Sigmoid colon (tissue), 4 donors: ENCODE results near the gene FFAR1.
A peak's percentile ranks its signal among the peaks of the same experiment; 100 is the strongest.

Experiments used
- EP300 ChIP-seq, 4 donors: sonication (generic); formaldehyde crosslinking; IDR thresholded peaks; one replicate each; pipeline ENCODE4 v1.6.1; 2017; ENCODE audit warnings: antibody characterized with exemption in 4 of 4
- POLR2A ChIP-seq, 2 donors: fragments of 450-650 bp; IDR thresholded peaks; one replicate each; pipeline ENCODE4 v1.6.1; 2016; ENCODE audit warnings: antibody characterized with exemption in 2 of 2, mild to moderate bottlenecking in 2 of 2, moderate library complexity in 2 of 2
- POLR2AphosphoS5 ChIP-seq, 4 donors: sonication (generic); formaldehyde crosslinking; IDR thresholded peaks; one replicate each; pipeline ENCODE4 v1.6.1; 2017; ENCODE audit warnings: antibody characterized with exemption in 4 of 4
- TF ChIP-seq, protein P1 (sequence below), 4 experiments: fragments of 450-650 bp in 3 of 4; fragments of 200-600 bp in 1 of 4; IDR thresholded peaks; one replicate each; pipeline ENCODE4 v1.5.1; 2016 to 2019; ENCODE audit warnings: antibody characterized with exemption in 4 of 4, mild to moderate bottlenecking in 3 of 4, moderate library complexity in 2 of 4

DNA sequence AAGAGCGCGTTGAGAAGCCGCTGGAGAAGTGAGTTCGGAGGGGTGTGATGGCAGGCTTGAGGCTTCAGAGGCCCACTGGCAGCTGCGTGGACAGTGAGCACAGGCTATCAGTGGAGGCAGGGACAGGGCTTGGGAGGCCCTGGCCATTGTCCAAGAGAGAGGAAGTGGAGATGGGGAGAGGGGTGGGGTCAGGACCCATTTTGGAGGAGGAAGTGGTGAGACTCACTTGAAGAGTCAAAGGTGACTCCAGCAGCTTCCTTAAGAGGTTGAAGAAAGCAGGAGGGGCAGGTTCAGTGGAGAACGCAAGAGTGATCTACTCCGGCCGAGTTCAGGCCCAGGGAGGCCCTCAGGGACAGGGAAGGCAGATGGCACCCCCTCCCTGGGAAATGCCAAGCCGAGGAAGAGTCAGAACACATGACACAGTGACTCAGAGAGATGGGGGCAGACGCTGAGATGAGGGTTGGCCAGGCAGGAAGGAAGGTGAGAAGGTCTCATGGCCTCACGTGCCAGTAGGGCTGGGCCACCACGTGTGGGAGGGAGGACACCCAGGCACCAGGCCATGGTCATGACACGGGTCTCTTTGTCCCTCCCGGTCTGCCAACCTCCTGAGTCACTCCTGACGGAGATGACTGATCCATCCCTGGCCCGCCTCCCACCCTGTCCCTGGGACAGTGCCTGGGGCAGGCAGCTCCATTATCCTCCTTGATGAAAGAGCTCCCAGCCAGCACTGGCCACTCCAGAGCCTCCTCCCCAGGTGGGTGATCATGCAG is 28.8 kb upstream of the FFAR1 start:
- TF ChIP-seq, protein P1, sequence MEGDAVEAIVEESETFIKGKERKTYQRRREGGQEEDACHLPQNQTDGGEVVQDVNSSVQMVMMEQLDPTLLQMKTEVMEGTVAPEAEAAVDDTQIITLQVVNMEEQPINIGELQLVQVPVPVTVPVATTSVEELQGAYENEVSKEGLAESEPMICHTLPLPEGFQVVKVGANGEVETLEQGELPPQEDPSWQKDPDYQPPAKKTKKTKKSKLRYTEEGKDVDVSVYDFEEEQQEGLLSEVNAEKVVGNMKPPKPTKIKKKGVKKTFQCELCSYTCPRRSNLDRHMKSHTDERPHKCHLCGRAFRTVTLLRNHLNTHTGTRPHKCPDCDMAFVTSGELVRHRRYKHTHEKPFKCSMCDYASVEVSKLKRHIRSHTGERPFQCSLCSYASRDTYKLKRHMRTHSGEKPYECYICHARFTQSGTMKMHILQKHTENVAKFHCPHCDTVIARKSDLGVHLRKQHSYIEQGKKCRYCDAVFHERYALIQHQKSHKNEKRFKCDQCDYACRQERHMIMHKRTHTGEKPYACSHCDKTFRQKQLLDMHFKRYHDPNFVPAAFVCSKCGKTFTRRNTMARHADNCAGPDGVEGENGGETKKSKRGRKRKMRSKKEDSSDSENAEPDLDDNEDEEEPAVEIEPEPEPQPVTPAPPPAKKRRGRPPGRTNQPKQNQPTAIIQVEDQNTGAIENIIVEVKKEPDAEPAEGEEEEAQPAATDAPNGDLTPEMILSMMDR (IDR thresholded peaks at IDR 0.05) = no peak
- TF ChIP-seq EP300 (IDR thresholded peaks at IDR 0.05) (no peak), POLR2A (IDR thresholded peaks at IDR 0.05) (no peak), POLR2AphosphoS5 (IDR thresholded peaks at IDR 0.05) (peak in 1 of 4 donors; percentile 57)
